Amygdala (tissue), 56 donors: ENCODE results near the gene ZFTA.
"Not testable (repeated sequence)": the region's sequence is repeated elsewhere in the genome, so short reads cannot be mapped to it uniquely, and the experiment has no call there.

ENCODE experiments used
- DNase-seq, 56 donors: peaks; one replicate each; lab custom pipeline; 2025; lab: John Stamatoyannopoulos, UW

ZFTA gene

GRCh38 chr11:63768237-63769041, at the start of gene ZFTA:
TSS of gene ZFTA (minus strand) at chr11:63768775. CDS start at chr11:63768622, 153 bp downstream.
- peak in 30 of 56 donors; percentile 18 to 67 (median 46) for DNase-seq

- no peak for DNase-seq
Measured at GRCh38 chr11:63817758-63818498, 49.4 kb upstream of the ZFTA start.

GRCh38 chr11:63816732-63817131, 48.2 kb upstream of the ZFTA start:
- DNase-seq = no peak

GRCh38 chr11:63816166-63816565, 47.6 kb upstream of the ZFTA start:
- DNase-seq = no peak

- no peak for DNase-seq
Measured at GRCh38 chr11:63814383-63814736, 45.8 kb upstream of the ZFTA start.

GRCh38 chr11:63813563-63814382, 45.2 kb upstream of the ZFTA start:
- peak in 44 of 56 donors; percentile 7 to 72 (median 41) for DNase-seq

GRCh38 chr11:63813035-63813562, 44.5 kb upstream of the ZFTA start, which contains the start of gene SPINDOC:
TSS of gene SPINDOC (plus strand) at chr11:63813456. CDS start at chr11:63813687, 231 bp downstream.
- DNase-seq = peak in 55 of 56 donors; percentile 4 to 89 (median 67)

GRCh38 chr11:63811522-63811921, 42.9 kb upstream of the ZFTA start:
- no peak for DNase-seq

- not testable (repeated sequence) for DNase-seq
Measured at GRCh38 chr11:63810383-63810782, 41.8 kb upstream of the ZFTA start.

GRCh38 chr11:63805844-63806415, 37.4 kb upstream of the ZFTA start:
- no peak for DNase-seq

- no peak for DNase-seq
Measured at GRCh38 chr11:63804259-63804658, 35.7 kb upstream of the ZFTA start.

- no peak for DNase-seq
Measured at GRCh38 chr11:63802637-63803414, 34.3 kb upstream of the ZFTA start.

GRCh38 chr11:63800921-63801320, 32.3 kb upstream of the ZFTA start:
- DNase-seq = no peak

GRCh38 chr11:63795066-63795465, 26.5 kb upstream of the ZFTA start:
- DNase-seq = no peak

- no peak for DNase-seq
Measured at GRCh38 chr11:63793161-63793560, 24.6 kb upstream of the ZFTA start.

GRCh38 chr11:63791495-63792167, 23.1 kb upstream of the ZFTA start:
- DNase-seq = no peak

- no peak for DNase-seq
Measured at GRCh38 chr11:63785823-63786222, 17.2 kb upstream of the ZFTA start.

- DNase-seq = no peak
Measured at GRCh38 chr11:63783925-63784592, 15.5 kb upstream of the ZFTA start.
